B cell (primary cell): ENCODE results near the gene ZMYM1. TPM values are rescaled to one million over a fixed set of nuclear protein-coding genes. Genes with fewer than 3 reads are reported as not detected.

Experiments used
- ATAC-seq: fragments of 200-7000 bp; cut with Tn5 transposase; one replicate; pipeline ENCODE4 v1.10.0; 2021; ENCODE audit warnings: low read depth, mild to moderate bottlenecking, moderate number of reproducible peaks, moderate library complexity
- CTCF ChIA-PET: fragments of 350-600 bp; sonication (Branson Sonifier 250); formaldehyde crosslinking; loops from one replicate; lab custom pipeline; 2021; ENCODE audit warnings: antibody characterized with exemption, inconsistent platforms; lab: Charles Lee
- POLR2A ChIA-PET: fragments of 350-600 bp; sonication (Branson Sonifier 250); formaldehyde crosslinking; loops from one replicate; lab custom pipeline; 2021; ENCODE audit warnings: antibody characterized with exemption; lab: Charles Lee
- DNase-seq: peaks from one replicate; pipeline ENCODE4 v3.0.0; 2013
- H2AFZ ChIP-seq: 2 replicates; pipeline ENCODE4 v1.6.1; 2012; ENCODE audit warnings: mild to moderate bottlenecking, low read depth, low read length; ENCODE audit not compliant: insufficient read depth, poor library complexity, severe bottlenecking
- H3K27ac ChIP-seq, 2 donors: 1 replicate in 1 of 2; 2 replicates in 1 of 2; pipeline ENCODE4 v1.5.1; 2012 to 2013; ENCODE audit warnings: low read length in 2 of 2, mild to moderate bottlenecking in 2 of 2, moderate library complexity in 1 of 2
- H3K27me3 ChIP-seq, 4 experiments: fragments of 200-600 bp in 1 of 4; sonication (generic) in 1 of 4; replicated peaks in 1 of 4; 1 replicate in 2 of 4; 2 replicates in 2 of 4; pipeline versions ENCODE4 v1.6.1 to v1.7.0; 2013 to 2016; ENCODE audit warnings: low read length in 3 of 4, mild to moderate bottlenecking in 2 of 4, mixed read lengths in 1 of 4, moderate library complexity in 1 of 4; ENCODE audit not compliant: insufficient read depth in 4 of 4, control insufficient read depth in 3 of 4; ENCODE audit errors: control extremely low read depth in 1 of 4
- H3K36me3 ChIP-seq, 2 experiments: replicated peaks in 1 of 2; 1 replicate in 1 of 2; 2 replicates in 1 of 2; pipeline versions ENCODE4 v1.6.1 to v1.7.1; 2013; ENCODE audit warnings: low read length in 1 of 2; ENCODE audit not compliant: insufficient read depth in 2 of 2, control insufficient read depth in 1 of 2; ENCODE audit errors: control extremely low read depth in 1 of 2, extremely low read depth in 1 of 2
- H3K4me1 ChIP-seq, 2 donors: fragments of 200-600 bp in 1 of 2; sonication (generic) in 1 of 2; 1 replicate in 1 of 2; 2 replicates in 1 of 2; pipeline versions ENCODE4 v1.5.1 to v1.6.1; 2013 to 2017; ENCODE audit warnings: low read length in 2 of 2; ENCODE audit not compliant: control insufficient read depth in 2 of 2, insufficient read depth in 2 of 2
- H3K4me2 ChIP-seq: replicated peaks from 2 replicates; pipeline ENCODE3; 2012; ENCODE audit warnings: mild to moderate bottlenecking, low read depth, low read length; ENCODE audit not compliant: poor library complexity, severe bottlenecking
- H3K4me3 ChIP-seq, 5 experiments: fragments of 200-600 bp in 1 of 5; sonication (generic) in 1 of 5; 1 replicate in 3 of 5; 2 replicates in 2 of 5; pipeline versions ENCODE4 v1.5.1 to v1.7.0; 2011 to 2016; ENCODE audit warnings: low read length in 4 of 5, mild to moderate bottlenecking in 4 of 5, low read depth in 2 of 5, control low read depth in 1 of 5, moderate library complexity in 1 of 5; ENCODE audit not compliant: insufficient read depth in 1 of 5; ENCODE audit errors: control extremely low read depth in 1 of 5, extremely low read depth in 1 of 5
- H3K79me2 ChIP-seq: fragments of 200-600 bp; sonication (generic); one replicate; pipeline ENCODE4 v1.6.0; 2016; ENCODE audit warnings: low read length; ENCODE audit not compliant: control insufficient read depth, insufficient read depth
- H3K9ac ChIP-seq: fragments of 200-600 bp; sonication (generic); 2 replicates; pipeline ENCODE4 v1.6.1; 2017; ENCODE audit warnings: mild to moderate bottlenecking, low read length, moderate library complexity
- H3K9me3 ChIP-seq, 3 donors: one replicate each; pipeline versions ENCODE4 v1.6.1 to v1.7.1; 2013; ENCODE audit warnings: low read length in 2 of 3; ENCODE audit not compliant: control insufficient read depth in 2 of 3, insufficient read depth in 1 of 3; ENCODE audit errors: control extremely low read depth in 1 of 3
- H4K20me1 ChIP-seq: 2 replicates; pipeline ENCODE4 v1.6.0; 2012; ENCODE audit warnings: mild to moderate bottlenecking, low read length; ENCODE audit not compliant: insufficient read depth, control insufficient read depth, poor library complexity, severe bottlenecking
- H3K27ac Mint-ChIP-seq: one replicate; pipeline ENCODE4 v1.8.0; 2021; ENCODE audit warnings: mixed read lengths
- H3K27me3 Mint-ChIP-seq: one replicate; pipeline ENCODE4 v1.8.0; 2021; ENCODE audit warnings: mixed read lengths
- H3K4me1 Mint-ChIP-seq: one replicate; pipeline ENCODE4 v1.8.0; 2021; ENCODE audit warnings: mixed read lengths
- H3K4me3 Mint-ChIP-seq: one replicate; pipeline ENCODE4 v1.8.0; 2021; ENCODE audit warnings: mixed read lengths
- H3K9me3 Mint-ChIP-seq: one replicate; pipeline ENCODE4 v1.8.0; 2022; ENCODE audit warnings: mixed read lengths; ENCODE audit not compliant: insufficient read depth
- EZH2 ChIP-seq: IDR thresholded peaks from 2 replicates; pipeline ENCODE4 v1.6.1; 2012; ENCODE audit warnings: borderline replicate concordance, low read depth, mild to moderate bottlenecking, moderate library complexity, low read length; ENCODE audit not compliant: insufficient read depth, poor library complexity, severe bottlenecking
- WGBS: methylation state at CpG from one replicate; pipeline ENCODE4 v1.1.5; 2013; ENCODE audit warnings: missing lambda C conversion rate; ENCODE audit not compliant: insufficient coverage; 5-methylcytosine and 5-hydroxymethylcytosine counted together
- intact Hi-C: fragments of 100-400 bp; cut with micrococcal nuclease; formaldehyde crosslinking; loops from one replicate; pipeline ENCODE4 v1.10.0; 2022
- polyA plus RNA-seq: library from polyadenylated mRNA; depleted of rRNA; stranded (reverse); fragments of >200 nt; gene quantifications from 2 replicates; pipeline ENCODE4 v1.2.3, GENCODE V29; 2012
- total RNA-seq, 2 donors: library from RNA; stranded (reverse); fragments of 120-200 nt in 1 of 2; gene quantifications; 1 replicate in 1 of 2; 2 replicates in 1 of 2; pipeline versions ENCODE4 v1.2.3 to v1.2.4, GENCODE V29; 2013 to 2022
- TF ChIP-seq, protein P1 (sequence below): fragments of 200-600 bp; IDR thresholded peaks from one replicate; pipeline ENCODE4 v1.8.0; 2022; ENCODE audit warnings: antibody characterized with exemption, mild to moderate bottlenecking

Gene ZMYM1
- total and polyA plus RNA-seq, 2 donors (not counting 1 experiment from before 2014, with no cell fraction given) = 5.7 to 18.3 TPM

DNA sequence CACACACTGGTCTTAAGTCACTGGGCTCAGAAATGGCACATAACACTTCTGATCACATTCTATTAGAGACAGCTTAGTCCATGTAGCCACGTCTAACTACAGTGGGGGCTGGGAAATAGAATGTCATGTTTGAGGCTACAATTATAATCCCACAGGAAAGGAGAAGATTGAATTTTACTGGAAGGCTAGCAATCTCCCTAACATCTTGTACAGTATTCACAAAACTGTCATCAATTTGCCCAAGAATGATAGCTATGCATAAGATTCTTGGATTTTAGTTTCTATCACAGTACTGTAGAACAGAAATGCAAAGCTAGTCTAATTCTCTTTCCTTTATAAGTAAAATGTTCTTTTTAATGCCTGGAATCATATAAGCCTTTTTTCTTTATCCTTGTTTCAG lies 34.8 kb upstream of the ZMYM1 start:
- no peaks in the 10 kb centered on the region for H3K79me2 ChIP-seq
- H4K20me1 ChIP-seq = no peaks in the 10 kb centered on the region
- intact Hi-C loops = no loop called here
- TF ChIP-seq, protein P1, sequence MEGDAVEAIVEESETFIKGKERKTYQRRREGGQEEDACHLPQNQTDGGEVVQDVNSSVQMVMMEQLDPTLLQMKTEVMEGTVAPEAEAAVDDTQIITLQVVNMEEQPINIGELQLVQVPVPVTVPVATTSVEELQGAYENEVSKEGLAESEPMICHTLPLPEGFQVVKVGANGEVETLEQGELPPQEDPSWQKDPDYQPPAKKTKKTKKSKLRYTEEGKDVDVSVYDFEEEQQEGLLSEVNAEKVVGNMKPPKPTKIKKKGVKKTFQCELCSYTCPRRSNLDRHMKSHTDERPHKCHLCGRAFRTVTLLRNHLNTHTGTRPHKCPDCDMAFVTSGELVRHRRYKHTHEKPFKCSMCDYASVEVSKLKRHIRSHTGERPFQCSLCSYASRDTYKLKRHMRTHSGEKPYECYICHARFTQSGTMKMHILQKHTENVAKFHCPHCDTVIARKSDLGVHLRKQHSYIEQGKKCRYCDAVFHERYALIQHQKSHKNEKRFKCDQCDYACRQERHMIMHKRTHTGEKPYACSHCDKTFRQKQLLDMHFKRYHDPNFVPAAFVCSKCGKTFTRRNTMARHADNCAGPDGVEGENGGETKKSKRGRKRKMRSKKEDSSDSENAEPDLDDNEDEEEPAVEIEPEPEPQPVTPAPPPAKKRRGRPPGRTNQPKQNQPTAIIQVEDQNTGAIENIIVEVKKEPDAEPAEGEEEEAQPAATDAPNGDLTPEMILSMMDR = no peak
- no peak for TF ChIP-seq EZH2
- H3K27ac ChIP-seq = no peak overlapping the region
- H3K27ac Mint-ChIP-seq = no peak overlapping the region
- CTCF ChIA-PET = no interaction called here
- peaks cover 11% of the 10 kb centered on the region for H3K27me3 Mint-ChIP-seq
- no peak overlapping the region for H3K4me3 ChIP-seq
- DNase-seq (no peak), ATAC-seq (no peak)
- no peak overlapping the region for H3K4me2 ChIP-seq
- H3K4me3 Mint-ChIP-seq = no peak overlapping the region
- H3K9ac ChIP-seq = no peak overlapping the region
- POLR2A ChIA-PET = no interaction called here
- peaks cover 6% of the 10 kb centered on the region for H3K4me1 Mint-ChIP-seq
- H3K4me1 ChIP-seq = no peaks in the 10 kb centered on the region
- H2AFZ ChIP-seq = no peak overlapping the region
- peaks cover 4% of the 10 kb centered on the region for H3K9me3 Mint-ChIP-seq
- no peaks in the 10 kb centered on the region for H3K9me3 ChIP-seq
- no CpG with 5 or more reads among the region's 1 CpG for WGBS
- H3K36me3 ChIP-seq = no peaks in the 10 kb centered on the region
- no peaks in the 10 kb centered on the region for H3K27me3 ChIP-seq

DNA sequence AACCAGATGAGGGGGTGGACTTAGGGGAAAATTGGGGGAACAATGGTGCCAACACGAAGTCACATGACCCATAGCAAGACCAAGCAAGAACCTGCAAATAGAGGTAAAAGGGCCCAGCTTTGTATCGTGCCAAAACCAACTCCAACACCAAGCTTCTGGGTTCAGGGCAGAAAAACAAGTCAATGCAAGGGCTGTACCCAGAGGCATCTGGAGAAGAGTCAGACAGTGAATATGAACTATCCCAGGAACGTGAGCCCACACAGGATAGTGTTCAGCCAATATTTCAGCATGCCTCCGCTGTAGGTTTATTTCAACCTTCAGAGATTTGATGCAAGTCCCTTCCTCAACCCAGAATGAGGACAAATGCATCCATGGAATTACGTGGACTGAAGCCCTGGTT lies 32.5 kb upstream of the ZMYM1 start:
- peaks cover 6% of the 10 kb centered on the region for H3K4me1 Mint-ChIP-seq
- POLR2A ChIA-PET = no interaction called here
- H3K9me3 Mint-ChIP-seq = peaks cover 1% of the 10 kb centered on the region
- H3K79me2 ChIP-seq = no peaks in the 10 kb centered on the region
- DNase-seq (no peak), ATAC-seq (no peak)
- no peak overlapping the region for H3K4me3 Mint-ChIP-seq
- no peak for TF ChIP-seq EZH2
- TF ChIP-seq, protein P1 = no peak
- H3K27me3 Mint-ChIP-seq = peaks cover 12% of the 10 kb centered on the region
- no peak overlapping the region for H3K27ac ChIP-seq
- intact Hi-C loops = no loop called here
- no peak overlapping the region for H3K4me2 ChIP-seq
- 88% methylated on average over 5 of the region's 5 CpGs for WGBS
- no peak overlapping the region for H3K9ac ChIP-seq
- no peaks in the 10 kb centered on the region for H3K9me3 ChIP-seq
- H3K27ac Mint-ChIP-seq = no peak overlapping the region
- no peak overlapping the region for H3K4me3 ChIP-seq
- no peaks in the 10 kb centered on the region for H3K36me3 ChIP-seq
- H4K20me1 ChIP-seq = no peaks in the 10 kb centered on the region
- H3K27me3 ChIP-seq = no peaks in the 10 kb centered on the region
- H2AFZ ChIP-seq = no peak overlapping the region
- no peaks in the 10 kb centered on the region for H3K4me1 ChIP-seq
- CTCF ChIA-PET = no interaction called here
